Gastrocnemius medialis (tissue), 4 donors: ENCODE results near the gene PEDS1. TPM values are rescaled to one million over a fixed set of nuclear protein-coding genes. Genes with fewer than 3 reads are reported as not detected.
A peak's percentile ranks its signal among the peaks of the same experiment; 100 is the strongest.

ENCODE experiments used
- ATAC-seq, 2 donors: fragments of 150-250 bp; one replicate each; pipeline ENCODE4 v1.9.1; 2016
- DNase-seq, 2 donors: peaks; one replicate each; pipeline ENCODE4 v3.0.0-alpha.2; 2019
- H3K27ac ChIP-seq, 4 donors: fragments of 200-600 bp; sonication (generic); 1 replicate in 1 of 4; 2 replicates in 3 of 4; pipeline ENCODE4 v1.5.1; 2016 to 2018; ENCODE audit warnings: mild to moderate bottlenecking in 2 of 4, moderate library complexity in 1 of 4
- H3K27me3 ChIP-seq, 3 donors: fragments of 200-600 bp; sonication (generic) in 2 of 3; 1 replicate in 1 of 3; 2 replicates in 2 of 3; pipeline versions ENCODE4 v1.5.1 to v1.6.0; 2016 to 2019; ENCODE audit warnings: mild to moderate bottlenecking in 1 of 3, moderate library complexity in 1 of 3
- H3K36me3 ChIP-seq, 2 donors: fragments of 200-600 bp; sonication (generic) in 1 of 2; one replicate each; pipeline ENCODE4 v1.5.1; 2017 to 2018
- H3K4me1 ChIP-seq, 2 donors: fragments of 200-600 bp; sonication (generic) in 1 of 2; one replicate each; pipeline ENCODE4 v1.5.1; 2016 to 2017; ENCODE audit warnings: mild to moderate bottlenecking in 2 of 2
- H3K4me3 ChIP-seq, 4 donors: fragments of 200-600 bp; sonication (generic) in 3 of 4; 1 replicate in 1 of 4; 2 replicates in 3 of 4; pipeline ENCODE4 v1.5.1; 2016 to 2019; ENCODE audit warnings: mild to moderate bottlenecking in 2 of 4
- H3K9me3 ChIP-seq, 3 donors: fragments of 200-600 bp; sonication (generic) in 2 of 3; 1 replicate in 1 of 3; 2 replicates in 2 of 3; pipeline ENCODE4 v1.5.1; 2016 to 2019
- POLR2A ChIP-seq, 2 donors: fragments of 450-650 bp; IDR thresholded peaks; one replicate each; pipeline ENCODE4 v1.6.1; 2017; ENCODE audit warnings: antibody characterized with exemption in 2 of 2, mild to moderate bottlenecking in 2 of 2, moderate library complexity in 2 of 2
- in situ Hi-C, 4 donors: fragments of 200-750 bp; cut with MboI; loops; one replicate each; pipeline versions ENCODE4 v1.15.0 to v1.8.0; 2017; ENCODE audit warnings: low sequenced_read_pairs in 4 of 4
- intact Hi-C: fragments of 100-400 bp; cut with DNase I; formaldehyde crosslinking; loops from one replicate; pipeline ENCODE4 v1.15.1; 2023; ENCODE audit warnings: low total_unique reads
- total RNA-seq, 4 donors: library from RNA; depleted of rRNA; stranded (reverse); fragments of >200 nt; gene quantifications; one replicate each; pipeline versions ENCODE4 v1.1.0 to v1.2.3, GENCODE V29; 2016
- TF ChIP-seq, protein P1 (sequence below), 5 experiments: fragments of 450-650 bp in 3 of 5; fragments of 200-600 bp in 2 of 5; sonication (generic) in 2 of 5; IDR thresholded peaks in 4 of 5; conservative IDR thresholded peaks in 1 of 5; 1 replicate in 4 of 5; 2 replicates in 1 of 5; pipeline ENCODE4 v1.5.1; 2016 to 2019; ENCODE audit warnings: antibody characterized with exemption in 5 of 5, mild to moderate bottlenecking in 3 of 5, moderate library complexity in 3 of 5

Gene PEDS1
- total RNA-seq, 4 donors from 2014 or later = 33.2 to 77.9 (median 38.2) TPM

DNA sequence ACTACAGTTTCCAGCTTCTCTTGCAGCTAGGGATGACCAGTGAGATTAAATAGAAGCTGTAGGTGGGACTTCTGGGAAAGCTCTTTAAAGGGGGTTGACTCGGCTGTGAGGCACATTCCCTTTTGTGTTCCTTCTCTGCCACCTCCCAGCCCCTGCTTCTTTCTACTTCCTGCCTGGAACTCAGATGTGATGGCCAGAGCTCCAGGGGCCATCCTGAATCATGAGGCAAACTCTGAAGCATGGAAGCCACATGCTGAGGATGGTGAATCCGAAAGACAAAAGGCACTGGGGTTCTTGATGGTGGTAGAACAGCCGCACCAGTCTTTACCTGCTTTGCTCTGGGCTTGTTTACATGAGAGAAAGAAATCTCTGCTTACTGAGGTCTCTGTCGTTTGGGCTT, 46.2 kb upstream of the PEDS1 start:
- DNase-seq = no peak
- Histone ChIP-seq H3K27me3 (no peaks in the 10 kb centered on the region), H3K4me1 (peaks cover 10 to 17% of the 10 kb centered on the region in 2 donors), H3K36me3 (no peaks in the 10 kb centered on the region), H3K27ac (peak overlapping the region; percentile 68 to 79 (median 76)), H3K9me3 (no peaks in the 10 kb centered on the region), H3K4me3 (no peak overlapping the region)
- in situ Hi-C loops (loop anchor here in 3 of 4 donors (10.0 to 25.0 kb wide), 4 partner anchors 65 to 563 kb away; no protein-coding TSS in a partner anchor), intact Hi-C loops (no loop called here)
- TF ChIP-seq POLR2A (IDR thresholded peaks at IDR 0.05) = no peak
- ATAC-seq = no peak

DNA sequence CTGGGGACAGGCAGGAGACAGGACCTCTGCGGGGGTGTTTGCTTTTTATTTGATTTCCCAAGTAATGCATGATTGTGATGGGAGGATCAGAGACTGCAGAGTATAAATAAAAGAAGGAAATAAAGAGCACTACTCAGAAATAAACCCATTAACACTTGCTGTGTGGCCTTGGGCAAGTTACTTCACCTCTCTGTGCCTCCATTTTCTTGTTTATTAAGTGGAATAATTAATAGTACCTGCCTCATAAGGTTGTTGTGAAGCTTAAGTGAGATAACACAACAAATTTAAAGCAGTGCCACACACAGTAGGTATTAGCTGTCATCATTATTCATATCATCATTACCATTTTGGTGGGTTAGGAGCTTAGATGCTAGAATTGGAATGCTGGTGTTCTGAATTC, 45.2 kb upstream of the PEDS1 start:
- in situ Hi-C loops (loop anchor here in 3 of 4 donors (10.0 to 25.0 kb wide), 3 partner anchors 76 to 564 kb away; no protein-coding TSS in a partner anchor), intact Hi-C loops (no loop called here)
- ATAC-seq (no peak), DNase-seq (no peak)
- H3K27ac ChIP-seq = peak overlapping the region; percentile 54 to 79 (median 68)
- H3K27me3 ChIP-seq = no peaks in the 10 kb centered on the region
- peaks cover 0 to 2% of the 10 kb centered on the region in 2 donors for H3K36me3 ChIP-seq
- peaks cover 10 to 20% of the 10 kb centered on the region in 2 donors for H3K4me1 ChIP-seq
- TF ChIP-seq, protein P1, sequence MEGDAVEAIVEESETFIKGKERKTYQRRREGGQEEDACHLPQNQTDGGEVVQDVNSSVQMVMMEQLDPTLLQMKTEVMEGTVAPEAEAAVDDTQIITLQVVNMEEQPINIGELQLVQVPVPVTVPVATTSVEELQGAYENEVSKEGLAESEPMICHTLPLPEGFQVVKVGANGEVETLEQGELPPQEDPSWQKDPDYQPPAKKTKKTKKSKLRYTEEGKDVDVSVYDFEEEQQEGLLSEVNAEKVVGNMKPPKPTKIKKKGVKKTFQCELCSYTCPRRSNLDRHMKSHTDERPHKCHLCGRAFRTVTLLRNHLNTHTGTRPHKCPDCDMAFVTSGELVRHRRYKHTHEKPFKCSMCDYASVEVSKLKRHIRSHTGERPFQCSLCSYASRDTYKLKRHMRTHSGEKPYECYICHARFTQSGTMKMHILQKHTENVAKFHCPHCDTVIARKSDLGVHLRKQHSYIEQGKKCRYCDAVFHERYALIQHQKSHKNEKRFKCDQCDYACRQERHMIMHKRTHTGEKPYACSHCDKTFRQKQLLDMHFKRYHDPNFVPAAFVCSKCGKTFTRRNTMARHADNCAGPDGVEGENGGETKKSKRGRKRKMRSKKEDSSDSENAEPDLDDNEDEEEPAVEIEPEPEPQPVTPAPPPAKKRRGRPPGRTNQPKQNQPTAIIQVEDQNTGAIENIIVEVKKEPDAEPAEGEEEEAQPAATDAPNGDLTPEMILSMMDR (IDR thresholded peaks at IDR 0.05 in 4 of 5, conservative IDR thresholded peaks at IDR 0.05 in 1 of 5) = no peak
- no peak for TF ChIP-seq POLR2A (IDR thresholded peaks at IDR 0.05)
- no peaks in the 10 kb centered on the region for H3K9me3 ChIP-seq
- H3K4me3 ChIP-seq = no peak overlapping the region

DNA sequence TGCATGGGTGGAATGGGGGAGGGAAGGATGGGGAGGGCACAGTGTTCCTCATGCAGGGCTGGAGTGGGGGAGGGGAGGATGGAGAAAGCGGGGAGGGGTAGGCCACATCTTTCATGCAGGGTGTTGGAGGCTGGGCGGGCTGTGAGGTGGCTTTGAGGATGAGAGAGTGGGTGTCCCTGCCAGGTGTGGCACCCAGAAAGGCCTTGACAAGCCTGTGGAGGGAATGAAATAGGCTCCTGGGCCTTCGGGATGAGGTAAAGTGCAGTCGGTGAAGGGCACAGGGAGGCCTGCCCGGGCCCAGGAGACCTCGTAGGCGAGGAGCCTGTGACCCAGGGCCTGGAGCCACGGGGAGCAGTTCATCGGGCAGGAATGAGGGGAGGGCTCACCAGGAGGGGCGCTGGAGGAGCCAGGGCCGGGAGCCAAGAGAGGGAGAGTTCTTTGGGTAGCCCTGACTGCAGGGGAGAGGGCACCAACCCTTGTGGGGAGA, 44.7 kb upstream of the PEDS1 start:
- Histone ChIP-seq H3K9me3 (no peaks in the 10 kb centered on the region), H3K27ac (peak overlapping the region; percentile 54 to 79 (median 68)), H3K36me3 (peaks cover 0 to 7% of the 10 kb centered on the region in 2 donors), H3K4me1 (peaks cover 10 to 20% of the 10 kb centered on the region in 2 donors), H3K27me3 (no peaks in the 10 kb centered on the region), H3K4me3 (no peak overlapping the region)
- intact Hi-C loops = no loop called here
- in situ Hi-C loops = loop anchor here in 3 of 4 donors (10.0 to 25.0 kb wide), 3 partner anchors 77 to 564 kb away; no protein-coding TSS in a partner anchor
- DNase-seq (no peak), ATAC-seq (no peak)
- TF ChIP-seq POLR2A (IDR thresholded peaks at IDR 0.05) = no peak
- TF ChIP-seq, protein P1 (IDR thresholded peaks at IDR 0.05 in 4 of 5, conservative IDR thresholded peaks at IDR 0.05 in 1 of 5) = no peak

DNA sequence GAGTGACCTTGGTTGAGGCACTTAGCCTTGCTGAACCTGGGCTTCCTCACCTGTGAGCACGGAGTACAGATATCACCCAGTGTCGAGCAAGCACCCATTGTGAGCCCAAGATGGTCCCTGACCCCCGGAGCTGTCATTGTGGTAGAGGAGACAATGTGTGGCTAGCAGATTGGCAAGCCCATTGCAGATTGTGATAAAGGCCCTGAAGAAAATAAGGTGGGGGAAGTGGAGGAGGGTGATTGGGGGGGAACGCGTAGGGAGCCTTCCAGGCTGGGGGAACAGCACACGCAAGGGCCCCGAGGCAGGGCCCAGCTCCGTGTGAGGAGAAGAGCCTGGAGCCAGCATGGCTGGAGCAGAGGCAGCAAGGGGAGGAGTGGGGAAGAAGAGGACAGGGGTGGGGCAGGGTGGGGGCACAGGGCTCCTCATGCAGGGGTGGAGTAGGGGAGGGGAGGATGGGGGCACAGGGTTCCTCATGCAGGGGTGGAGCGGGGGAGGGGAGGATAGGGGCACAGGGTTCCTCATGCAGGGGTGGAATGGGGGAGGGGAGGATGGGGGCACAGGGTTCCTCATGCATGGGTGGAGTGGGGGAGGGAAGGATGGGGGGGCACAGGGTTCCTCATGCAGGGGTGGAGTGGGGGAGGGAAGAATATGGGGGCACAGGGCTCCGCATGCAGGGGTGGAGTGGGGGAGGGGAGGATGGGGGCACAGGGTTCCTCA, 44.1 kb upstream of the PEDS1 start:
- H3K9me3 ChIP-seq = no peaks in the 10 kb centered on the region
- intact Hi-C loops = no loop called here
- TF ChIP-seq, protein P1 (IDR thresholded peaks at IDR 0.05 in 4 of 5, conservative IDR thresholded peaks at IDR 0.05 in 1 of 5) = no peak
- TF ChIP-seq POLR2A (IDR thresholded peaks at IDR 0.05) = no peak
- no peaks in the 10 kb centered on the region for H3K27me3 ChIP-seq
- H3K4me1 ChIP-seq = peaks cover 10 to 20% of the 10 kb centered on the region in 2 donors
- ATAC-seq = no peak
- no peak overlapping the region for H3K4me3 ChIP-seq
- no peak for DNase-seq
- H3K27ac ChIP-seq = peak overlapping the region; percentile 65 to 100 (median 94)
- in situ Hi-C loops = loop anchor here in 3 of 4 donors (10.0 to 25.0 kb wide), 3 partner anchors 77 to 565 kb away; no protein-coding TSS in a partner anchor
- peaks cover 0 to 13% of the 10 kb centered on the region in 2 donors for H3K36me3 ChIP-seq

DNA sequence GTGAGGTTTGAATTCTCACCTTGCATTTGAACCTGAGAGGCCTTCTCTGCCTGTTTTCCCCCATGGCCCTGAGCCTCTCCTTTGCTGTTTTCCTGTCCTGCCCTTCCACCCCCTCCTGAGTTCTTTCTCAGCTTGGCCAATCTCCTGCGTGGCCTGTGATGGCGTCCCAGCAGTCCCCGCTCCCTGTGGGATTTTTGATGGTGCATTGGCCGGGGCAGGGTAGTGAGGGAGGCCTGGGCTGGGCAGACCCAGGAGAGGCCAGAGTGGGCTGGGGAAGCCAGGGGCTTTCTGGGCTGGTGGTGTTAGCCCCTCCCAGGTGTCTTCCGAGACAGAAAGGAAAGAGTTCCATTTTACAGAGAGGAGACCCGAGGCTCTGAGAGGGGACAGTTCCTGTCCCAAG, 43.4 kb upstream of the PEDS1 start:
- Histone ChIP-seq H3K27ac (peak overlapping the region; percentile 65 to 100 (median 94)), H3K9me3 (no peaks in the 10 kb centered on the region), H3K36me3 (peaks cover 0 to 16% of the 10 kb centered on the region in 2 donors), H3K27me3 (no peaks in the 10 kb centered on the region), H3K4me3 (no peak overlapping the region), H3K4me1 (peaks cover 10 to 20% of the 10 kb centered on the region in 2 donors)
- no peak for TF ChIP-seq POLR2A (IDR thresholded peaks at IDR 0.05)
- TF ChIP-seq, protein P1 (IDR thresholded peaks at IDR 0.05 in 4 of 5, conservative IDR thresholded peaks at IDR 0.05 in 1 of 5) = no peak
- intact Hi-C loops = no loop called here
- in situ Hi-C loops = loop anchor here in 3 of 4 donors (10.0 to 25.0 kb wide), 3 partner anchors 78 to 565 kb away; no protein-coding TSS in a partner anchor
- DNase-seq = no peak
- no peak for ATAC-seq
